Measurements from ENCODE around the gene RGS17.
"Not testable (repeated sequence)": the region's sequence is repeated elsewhere in the genome, so short reads cannot be mapped to it uniquely, and the experiment has no call there.

The RGS17 gene

GRCh38 chr6:152973916-152974315 is 157.2 kb downstream of the RGS17 start:
- DNase-seq (ENCODE audit: low read depth), result no peak
- H3K36me3 ChIP-seq (ENCODE audit: control insufficient read depth, insufficient read depth, low read length, severe bottlenecking), result peaks cover 24% of the 10 kb centered on the region
- H3K9me3 ChIP-seq (ENCODE audit: control insufficient read depth, low read length), result no peaks in the 10 kb centered on the region
- no peak overlapping the region for H3K9ac ChIP-seq (ENCODE audit: low read length)
- no peaks in the 10 kb centered on the region for H3K27me3 ChIP-seq (replicated peaks; ENCODE audit: control insufficient read depth, insufficient read depth, low read length)
- no peak overlapping the region for H3K4me3 ChIP-seq (ENCODE audit: low read length)
- H3K4me1 ChIP-seq (ENCODE audit: control insufficient read depth, insufficient read depth, low read length), result peaks cover 15% of the 10 kb centered on the region

- Histone ChIP-seq H3K27me3 (replicated peaks; ENCODE audit: control insufficient read depth, insufficient read depth, low read length) (no peaks in the 10 kb centered on the region), H3K9me3 (ENCODE audit: control insufficient read depth, low read length) (no peaks in the 10 kb centered on the region), H3K36me3 (ENCODE audit: control insufficient read depth, insufficient read depth, low read length, severe bottlenecking) (peaks cover 24% of the 10 kb centered on the region), H3K4me1 (ENCODE audit: control insufficient read depth, insufficient read depth, low read length) (peaks cover 2% of the 10 kb centered on the region), H3K9ac (ENCODE audit: low read length) (no peak overlapping the region), H3K4me3 (ENCODE audit: low read length) (no peak overlapping the region)
- DNase-seq (ENCODE audit: low read depth), result no peak
These were observed 161.2 kb downstream of the RGS17 start for GRCh38 chr6:152969688-152970418.

DNA sequence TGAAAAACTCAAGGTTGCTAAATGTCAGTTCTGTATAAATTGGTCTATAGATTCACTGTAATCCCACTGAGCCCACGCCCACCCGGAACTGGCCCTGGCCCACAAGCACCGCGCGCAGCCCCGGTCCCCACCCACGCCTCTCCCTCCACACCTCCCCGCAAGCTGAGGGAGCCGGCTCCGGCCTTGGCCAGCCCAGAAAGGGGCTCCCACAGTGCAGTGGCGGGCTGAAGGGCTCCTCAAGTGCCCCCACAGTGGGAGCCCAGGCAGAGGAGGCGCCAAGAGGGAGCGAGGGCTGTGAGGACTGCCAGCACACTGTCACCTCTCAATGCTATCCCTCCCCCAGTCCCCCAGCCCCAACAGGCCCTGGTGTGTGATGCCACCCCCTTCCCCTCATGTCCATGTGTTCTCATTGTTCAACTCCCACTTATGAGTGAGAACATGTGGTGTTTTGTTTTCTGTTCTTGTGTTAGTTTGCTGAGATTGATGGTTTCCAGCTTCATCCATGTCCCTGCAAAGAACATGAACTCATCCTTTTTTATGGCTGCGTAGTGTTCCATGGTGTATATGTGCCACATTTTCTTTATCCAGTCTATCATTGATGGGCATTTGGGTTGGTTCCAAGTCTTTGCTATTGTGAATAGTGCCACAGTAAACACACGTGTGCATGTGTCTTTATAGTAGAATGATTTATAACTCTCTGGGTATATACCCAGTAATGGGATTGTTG is 164.8 kb downstream of the RGS17 start:
- H3K27me3 ChIP-seq (replicated peaks; ENCODE audit: control insufficient read depth, insufficient read depth, low read length); DNase-seq (ENCODE audit: low read depth); H3K9me3 ChIP-seq (ENCODE audit: control insufficient read depth, low read length); H3K4me1 ChIP-seq (ENCODE audit: control insufficient read depth, insufficient read depth, low read length); H3K9ac ChIP-seq (ENCODE audit: low read length); H3K4me3 ChIP-seq (ENCODE audit: low read length): not testable (repeated sequence)
- peaks cover 11% of the 10 kb centered on the region for H3K36me3 ChIP-seq (ENCODE audit: control insufficient read depth, insufficient read depth, low read length, severe bottlenecking)

GRCh38 chr6:152959333-152959732 is 171.7 kb downstream of the RGS17 start:
- no peak overlapping the region for H3K4me3 ChIP-seq (ENCODE audit: low read length)
- no peak overlapping the region for H3K9ac ChIP-seq (ENCODE audit: low read length)
- no peaks in the 10 kb centered on the region for H3K36me3 ChIP-seq (ENCODE audit: control insufficient read depth, insufficient read depth, low read length, severe bottlenecking)
- DNase-seq (ENCODE audit: low read depth), result no peak
- H3K4me1 ChIP-seq (ENCODE audit: control insufficient read depth, insufficient read depth, low read length), result no peaks in the 10 kb centered on the region
- H3K27me3 ChIP-seq (replicated peaks; ENCODE audit: control insufficient read depth, insufficient read depth, low read length), result no peaks in the 10 kb centered on the region
- H3K9me3 ChIP-seq (ENCODE audit: control insufficient read depth, low read length), result no peaks in the 10 kb centered on the region

- Histone ChIP-seq H3K4me1 (ENCODE audit: control insufficient read depth, insufficient read depth, low read length) (peaks cover 2% of the 10 kb centered on the region), H3K9me3 (ENCODE audit: control insufficient read depth, low read length) (no peaks in the 10 kb centered on the region), H3K27me3 (replicated peaks; ENCODE audit: control insufficient read depth, insufficient read depth, low read length) (no peaks in the 10 kb centered on the region), H3K4me3 (ENCODE audit: low read length) (no peak overlapping the region), H3K36me3 (ENCODE audit: control insufficient read depth, insufficient read depth, low read length, severe bottlenecking) (no peaks in the 10 kb centered on the region), H3K9ac (ENCODE audit: low read length) (no peak overlapping the region)
- no peak for DNase-seq (ENCODE audit: low read depth)
These were observed 173.3 kb downstream of the RGS17 start for GRCh38 chr6:152957796-152958195.
